ENCODE results near the gene ADAMTS18.
"Not testable (repeated sequence)": the region's sequence is repeated elsewhere in the genome, so short reads cannot be mapped to it uniquely, and the experiment has no call there.

The ADAMTS18 gene

DNA sequence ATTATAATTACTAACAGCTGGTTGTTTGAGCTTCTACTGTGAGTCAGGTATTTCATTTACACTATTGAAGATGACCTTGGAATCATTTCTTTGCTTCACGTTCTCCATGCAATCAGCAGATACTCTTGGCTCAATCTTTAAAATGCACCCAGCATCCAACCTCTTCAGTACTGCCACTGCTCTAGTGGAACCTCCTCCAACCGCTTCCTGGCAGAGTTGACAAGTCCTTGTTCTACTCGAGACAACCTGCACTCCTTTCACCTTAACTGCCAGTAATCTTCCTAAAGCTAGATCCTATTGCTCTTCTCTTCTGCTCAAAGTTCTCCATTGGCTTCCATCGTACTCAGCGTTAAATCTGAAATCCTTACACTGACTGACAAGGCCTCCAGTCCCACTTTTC is 149.2 kb downstream of the ADAMTS18 start:
- DNase-seq (ENCODE audit: low spot score): no peak

DNA sequence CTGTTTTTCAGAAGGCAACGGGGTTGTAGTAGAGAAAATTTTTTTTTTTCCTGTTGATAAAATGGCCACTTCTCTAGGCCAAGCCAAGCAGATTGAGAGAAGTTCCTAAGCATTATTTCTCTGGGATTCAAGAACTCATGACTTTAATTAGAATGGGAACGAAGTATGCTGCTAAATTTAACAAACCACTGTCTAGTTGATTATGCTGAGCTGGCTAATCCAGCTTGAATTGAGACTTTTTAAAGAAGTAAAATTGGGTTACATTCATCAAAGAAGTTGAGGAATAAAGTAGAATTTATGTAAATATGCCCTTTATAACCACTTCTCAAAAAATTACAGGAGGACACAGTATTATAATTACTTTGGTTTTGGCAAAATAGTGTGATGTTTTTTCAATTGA is 152.5 kb downstream of the ADAMTS18 start:
- DNase-seq (ENCODE audit: low spot score): no peak

DNA sequence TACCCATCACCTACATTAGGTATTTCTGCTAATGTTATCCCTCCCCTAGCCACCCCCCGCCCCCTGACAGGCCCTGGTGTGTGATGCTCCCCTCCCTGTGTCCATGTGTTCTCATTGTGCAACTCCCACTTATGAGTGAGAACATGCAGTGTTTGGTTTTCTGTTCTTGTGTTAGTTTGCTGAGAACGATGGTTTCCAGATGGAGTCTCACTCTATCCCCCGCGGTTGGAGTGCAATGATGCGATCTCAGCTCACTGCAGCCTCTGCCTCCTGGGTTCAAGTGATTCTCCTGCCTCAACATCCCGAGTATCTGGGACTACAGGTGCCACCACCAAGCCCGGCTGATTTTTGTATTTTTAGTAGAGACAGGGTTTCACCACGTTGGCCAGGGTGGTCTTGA is 155.5 kb downstream of the ADAMTS18 start:
- DNase-seq (ENCODE audit: low spot score): not testable (repeated sequence)

DNA sequence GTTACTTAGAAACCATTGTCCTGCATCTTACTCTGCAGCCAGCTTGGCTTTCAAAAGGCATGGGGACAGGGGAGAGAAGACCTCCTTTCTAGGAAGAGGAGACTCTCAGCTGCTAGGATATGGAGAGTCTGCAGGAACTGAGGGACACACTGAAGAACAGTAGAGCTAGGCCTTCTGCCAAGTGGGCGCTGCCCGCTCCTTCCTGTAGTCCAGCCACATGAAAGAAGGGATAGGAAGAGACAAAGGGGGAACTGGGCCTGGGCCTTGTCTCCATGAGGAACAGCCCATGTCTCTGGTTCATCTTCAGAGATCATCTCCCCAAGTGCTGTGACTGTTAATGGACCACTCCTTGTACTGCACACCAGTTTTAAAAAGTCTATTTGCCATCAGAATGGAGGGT is 157.3 kb downstream of the ADAMTS18 start:
- DNase-seq (ENCODE audit: low spot score): no peak

DNA sequence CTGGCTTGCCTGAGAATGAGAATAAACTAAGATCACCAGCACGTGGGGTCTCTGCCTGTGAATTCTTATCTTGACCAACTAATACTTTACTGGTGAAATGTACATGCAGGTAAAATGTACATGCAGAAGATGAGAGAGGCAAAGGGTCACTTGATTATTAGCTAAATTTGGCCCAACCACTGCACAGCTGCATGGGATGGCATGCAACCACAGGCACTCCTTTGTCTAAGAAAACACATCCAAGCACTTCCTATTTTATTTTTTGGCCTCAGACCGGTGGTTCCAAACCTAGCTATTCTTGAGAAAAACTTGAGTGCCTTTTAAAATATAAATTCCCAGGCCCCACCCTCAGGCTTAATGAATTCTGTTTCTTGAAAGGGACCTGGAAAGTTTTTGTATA is 157.7 kb downstream of the ADAMTS18 start:
- DNase-seq (ENCODE audit: low spot score): no peak

DNA sequence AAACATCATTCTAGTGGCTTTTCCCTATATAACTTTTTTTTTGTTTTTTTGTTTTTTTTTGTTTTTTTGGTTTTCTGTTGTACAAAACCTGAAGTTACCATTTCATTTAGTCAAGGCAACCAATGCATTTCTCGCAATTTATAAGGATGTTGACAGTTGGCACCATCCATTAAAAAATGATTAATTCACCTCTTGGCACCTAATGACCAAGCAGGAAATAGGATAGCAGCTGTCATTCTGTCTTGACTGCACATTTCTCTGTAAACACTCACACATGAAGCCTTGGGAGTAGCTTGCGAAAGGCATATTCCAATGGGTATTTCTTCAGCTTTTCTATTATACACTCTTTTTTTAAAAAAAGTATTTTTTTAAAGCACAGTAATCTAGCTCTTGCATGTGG is 158.2 kb downstream of the ADAMTS18 start:
- DNase-seq (ENCODE audit: low spot score): no peak

DNA sequence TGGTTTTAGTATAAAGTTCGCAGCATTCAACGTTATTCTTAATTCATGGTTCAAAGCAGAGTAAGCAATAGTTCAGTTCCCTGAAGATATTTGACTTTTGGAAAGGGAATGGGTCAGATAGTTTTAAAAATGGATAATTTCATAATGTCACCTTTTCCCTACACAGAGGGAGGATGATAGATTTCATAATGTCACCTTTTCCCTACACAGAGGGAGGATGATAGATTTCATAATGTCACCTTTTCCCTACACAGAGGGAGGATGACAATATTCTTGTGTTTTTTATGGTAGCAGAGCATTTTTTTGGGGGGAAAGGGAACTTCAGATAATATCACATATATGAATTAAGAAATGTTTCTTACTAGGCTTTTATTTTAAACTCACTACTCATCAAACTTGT is 159.5 kb downstream of the ADAMTS18 start:
- DNase-seq (ENCODE audit: low spot score): not testable (repeated sequence)

DNA sequence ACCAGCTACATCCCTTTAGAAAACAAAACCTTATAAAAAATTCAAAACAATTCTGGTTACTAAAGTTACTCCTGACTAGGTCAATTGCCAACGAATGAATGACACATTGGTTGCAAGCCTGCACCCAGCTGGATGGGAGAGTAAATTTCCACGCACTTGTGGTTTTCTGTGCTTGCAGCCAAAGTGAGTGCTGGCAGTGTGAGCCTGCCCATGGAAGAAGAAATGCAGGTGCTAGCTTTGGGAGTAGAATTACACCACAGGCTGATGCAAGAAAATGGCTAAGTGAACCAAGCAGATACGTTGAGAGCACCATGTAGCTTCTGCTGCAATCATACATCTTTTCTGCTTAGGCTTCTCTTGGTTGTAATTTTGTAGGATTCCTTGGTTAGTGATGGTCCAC is 161.0 kb downstream of the ADAMTS18 start:
- no peak for DNase-seq (ENCODE audit: low spot score)

DNA sequence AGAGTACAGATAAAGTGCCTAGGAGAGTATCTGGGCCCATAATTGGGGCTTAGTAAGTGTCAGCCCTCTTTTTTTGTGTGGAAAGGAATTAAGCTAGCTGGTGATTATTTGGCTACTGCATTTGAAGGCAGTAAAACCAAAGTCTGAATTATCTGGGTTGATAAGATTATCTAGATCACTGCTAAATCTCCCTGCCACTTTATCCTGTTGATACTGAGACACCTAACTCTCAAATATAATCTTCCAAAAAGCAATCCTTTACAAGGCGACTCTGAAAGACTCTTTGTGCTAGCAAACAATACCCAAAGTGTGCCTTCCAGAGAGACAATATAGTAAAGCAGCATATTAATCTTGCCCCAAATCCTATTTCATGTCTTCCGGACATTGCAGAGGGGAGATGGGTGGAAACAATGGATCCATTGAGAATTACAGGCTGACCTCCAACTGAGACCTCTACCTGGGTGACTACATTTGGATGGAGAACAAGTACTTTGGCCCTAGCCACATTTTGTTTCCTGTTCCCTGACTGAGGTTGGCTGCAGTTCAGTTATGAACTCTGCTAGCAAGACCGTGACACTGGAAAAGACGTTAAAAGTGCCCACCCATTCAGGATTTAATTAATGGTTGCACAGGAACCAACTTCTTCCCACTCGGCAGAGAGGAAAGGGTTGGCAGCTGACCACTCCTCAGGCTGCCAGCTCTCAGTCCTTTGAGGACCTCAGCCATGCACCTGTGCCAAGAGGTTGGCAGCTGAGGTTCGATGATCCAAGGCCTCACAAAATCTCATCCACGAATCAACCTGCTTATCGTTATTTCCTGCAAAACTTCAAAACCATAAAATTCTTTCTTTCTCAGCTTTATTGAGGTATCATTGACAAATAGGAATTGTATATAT is 163.1 kb downstream of the ADAMTS18 start:
- DNase-seq (ENCODE audit: low spot score): no peak

DNA sequence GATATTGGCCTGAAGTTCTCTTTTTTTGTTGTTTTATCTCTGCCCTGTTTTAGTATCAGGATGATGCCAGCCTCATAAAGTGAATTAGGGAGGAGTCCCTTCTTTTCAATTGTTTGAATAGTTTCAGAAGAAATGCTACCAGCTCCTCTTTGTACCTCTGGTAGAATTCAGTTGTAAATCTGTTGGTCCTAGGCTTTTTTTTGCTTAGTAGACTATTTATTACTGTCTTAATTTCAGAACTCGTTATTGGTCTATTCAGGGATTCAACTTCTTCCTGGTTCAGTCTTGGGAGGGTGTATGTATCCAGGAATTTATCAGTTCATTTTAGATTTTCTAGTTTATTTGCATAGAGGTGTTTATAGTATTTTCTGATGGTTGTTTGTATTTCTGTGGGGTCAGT is 168.6 kb downstream of the ADAMTS18 start:
- not testable (repeated sequence) for DNase-seq (ENCODE audit: low spot score)

DNA sequence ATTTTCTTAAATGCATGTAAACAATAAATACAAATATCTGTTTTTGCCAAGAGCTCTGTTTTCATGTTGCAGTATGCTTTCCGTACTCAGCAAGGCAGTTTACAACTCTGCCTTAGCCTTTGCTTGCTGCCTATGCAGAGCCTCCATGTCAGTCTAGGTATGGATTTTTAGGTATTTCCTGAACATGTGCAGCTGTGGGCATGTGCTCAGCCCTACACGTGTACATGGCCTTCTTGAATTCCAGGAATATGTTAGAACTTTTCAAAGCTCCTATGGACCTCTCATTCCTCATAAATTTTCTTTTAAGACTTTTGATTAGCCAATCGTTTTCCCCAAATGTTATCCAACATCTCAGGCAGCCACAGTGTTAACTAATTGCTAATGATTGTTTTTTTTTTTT is 171.9 kb downstream of the ADAMTS18 start:
- DNase-seq (ENCODE audit: low spot score): no peak

DNA sequence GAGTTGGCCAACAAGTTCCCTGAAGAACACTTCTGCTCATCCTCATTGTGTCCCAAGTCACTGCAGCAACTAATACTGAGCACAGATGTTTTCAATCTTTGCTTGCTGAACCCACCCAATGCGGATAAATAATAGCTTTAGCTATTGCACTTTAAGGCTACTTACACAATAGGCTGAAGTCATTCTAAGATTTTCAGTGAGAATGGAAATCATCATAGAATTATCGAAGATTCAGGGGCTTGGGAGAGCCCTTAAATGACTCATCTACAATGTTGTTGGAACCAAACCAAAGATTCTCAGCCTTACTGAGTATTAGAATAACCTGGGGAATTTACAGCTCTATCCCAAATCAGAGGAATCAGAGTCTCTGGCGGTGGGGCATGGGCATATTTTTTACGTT is 184.4 kb downstream of the ADAMTS18 start:
- DNase-seq (ENCODE audit: low spot score): no peak

DNA sequence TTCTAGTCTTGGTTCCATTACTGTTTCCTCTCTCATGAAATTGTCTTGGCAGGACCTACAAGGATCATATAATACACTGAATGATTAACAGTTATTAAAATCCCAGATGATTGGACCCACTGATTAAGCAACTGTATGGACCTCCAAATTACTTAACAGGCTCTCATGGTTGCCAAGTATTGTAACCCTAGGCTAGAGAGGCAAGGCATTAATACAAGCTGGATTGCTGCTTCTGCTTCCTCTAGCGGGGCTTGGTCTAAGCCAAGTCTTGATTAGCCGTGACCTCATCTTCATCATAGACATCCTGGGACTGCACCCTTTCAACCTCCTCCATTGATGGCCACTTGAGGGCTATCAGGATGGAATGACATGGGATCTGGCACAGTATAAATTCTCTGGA is 188.7 kb downstream of the ADAMTS18 start:
- no peak for DNase-seq (ENCODE audit: low spot score)

DNA sequence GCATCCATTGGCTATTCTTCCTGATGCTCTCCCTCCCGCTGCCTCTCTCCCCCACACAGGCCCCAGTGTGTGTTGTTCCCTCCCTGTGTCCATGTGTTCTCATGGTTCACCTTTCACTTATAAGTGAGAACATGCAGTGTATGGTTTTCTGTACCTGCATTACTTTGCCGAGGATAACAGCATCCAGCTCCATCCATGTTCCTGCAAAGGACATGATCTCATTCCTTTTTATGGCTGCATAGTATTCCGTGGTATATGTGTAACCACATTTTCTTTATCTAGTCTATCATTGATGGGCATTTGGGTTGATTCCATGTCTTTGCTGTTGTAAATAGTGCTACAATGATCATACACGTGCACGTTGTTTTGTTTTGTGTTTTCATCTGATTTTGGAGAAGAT is 192.4 kb downstream of the ADAMTS18 start:
- DNase-seq (ENCODE audit: low spot score): not testable (repeated sequence)

DNA sequence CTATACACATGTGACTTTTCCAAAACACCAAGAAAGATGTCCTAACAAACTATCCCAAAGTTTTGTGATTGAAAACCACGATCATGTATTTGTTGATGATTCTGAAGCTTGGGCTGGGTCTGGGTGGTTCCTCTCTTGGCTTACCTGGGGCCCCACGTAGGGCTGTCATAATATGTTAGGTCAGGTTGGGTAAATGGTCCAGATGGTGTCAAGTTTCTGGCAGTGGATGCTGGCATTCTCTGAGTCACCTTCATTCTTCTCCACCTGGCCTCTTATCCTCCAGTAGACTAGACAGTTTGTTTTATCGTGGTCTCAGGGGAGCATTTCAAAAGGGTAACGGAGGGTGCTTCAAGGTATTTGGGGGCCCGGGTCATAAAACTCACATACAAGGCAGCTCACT is 196.2 kb downstream of the ADAMTS18 start:
- DNase-seq (ENCODE audit: low spot score): no peak

DNA sequence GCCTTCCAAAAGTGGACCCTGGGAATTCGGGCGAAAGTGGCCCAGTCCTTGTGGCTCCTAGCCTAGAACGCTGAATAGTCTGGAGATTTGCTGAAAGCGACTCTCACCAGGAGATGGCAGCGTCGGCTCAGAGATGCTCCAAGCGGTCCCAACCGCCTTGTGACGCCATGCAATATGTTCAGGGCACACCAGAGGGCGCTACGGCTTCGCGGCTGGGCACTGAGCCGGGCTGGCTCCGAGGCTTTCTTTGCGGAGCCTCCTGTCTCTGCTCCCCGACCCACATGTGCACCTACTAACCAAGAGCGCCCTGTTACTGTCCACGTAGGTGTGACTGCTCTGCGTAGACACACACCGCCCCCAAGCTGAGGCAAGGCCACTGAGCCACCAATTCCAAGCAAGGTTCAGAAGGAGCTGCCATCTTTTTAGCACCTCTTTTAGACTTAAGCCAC is 198.7 kb downstream of the ADAMTS18 start:
- peak; percentile 75 for DNase-seq (ENCODE audit: low spot score)

DNA sequence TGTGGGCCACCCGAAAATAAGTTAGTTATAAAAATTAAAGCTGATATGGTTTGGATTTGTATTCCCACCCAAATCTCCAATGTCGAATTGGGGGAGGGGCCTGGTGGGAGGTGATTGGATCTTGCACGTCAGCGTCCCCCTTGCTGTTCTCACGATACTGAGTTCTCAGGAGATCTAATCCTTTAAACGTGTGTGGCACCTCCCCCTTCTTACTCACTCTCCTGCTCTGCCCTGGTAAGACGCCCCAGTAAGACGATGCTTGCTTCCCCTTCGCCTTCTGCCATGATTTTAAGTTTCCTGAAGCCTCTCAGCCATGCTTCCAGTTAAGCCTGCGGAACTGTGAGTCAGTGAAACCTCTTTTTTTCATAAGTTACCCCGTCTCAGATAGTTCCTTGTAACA is 200.2 kb downstream of the ADAMTS18 start:
- no peak for DNase-seq (ENCODE audit: low spot score)

DNA sequence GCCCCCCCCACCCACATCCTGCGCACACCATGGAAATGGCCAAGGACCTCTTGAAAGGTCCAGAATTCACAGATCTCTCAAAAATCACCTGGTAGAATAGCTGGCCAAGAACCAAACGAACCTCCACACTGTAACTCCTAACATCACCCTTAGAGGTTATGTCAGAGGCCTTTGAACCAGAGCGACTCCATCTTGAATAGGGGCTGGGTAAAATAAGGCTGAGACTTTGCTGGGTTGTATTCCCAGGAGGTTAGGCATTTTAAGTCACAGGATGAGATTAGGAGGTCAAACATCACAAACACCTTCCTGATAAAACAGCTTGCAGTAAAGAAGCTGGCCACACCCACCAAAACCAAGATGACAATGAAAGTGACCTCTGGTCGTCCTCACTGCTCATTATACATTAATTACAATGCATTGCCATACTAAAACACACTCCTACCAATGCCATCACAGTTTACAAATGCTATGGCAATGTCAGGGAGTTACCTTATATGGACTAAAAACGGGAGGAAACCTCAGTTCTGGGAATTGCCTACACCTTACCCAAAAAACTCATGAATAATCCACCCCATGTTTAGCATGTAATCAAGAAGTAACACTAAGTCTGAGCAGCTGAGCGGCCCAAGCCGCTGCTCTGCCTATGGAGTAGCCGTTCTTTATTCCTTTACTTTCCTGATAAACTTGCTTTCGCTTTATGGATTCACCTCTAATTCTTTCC is 200.9 kb downstream of the ADAMTS18 start:
- DNase-seq (ENCODE audit: low spot score): no peak
